HG02870 (cell line): ENCODE data around the gene GPRIN2.
"Not testable (repeated sequence)": the region's sequence is repeated elsewhere in the genome, so short reads cannot be mapped to it uniquely, and the experiment has no call there.

Source experiments
- ATAC-seq: cut with Tn5 transposase; IDR thresholded peaks from one replicate; pipeline ENCODE4 v1.9.1; 2021; ENCODE audit warnings: mild to moderate bottlenecking, moderate library complexity; ENCODE audit not compliant: unreplicated experiment

GPRIN2 gene

DNA sequence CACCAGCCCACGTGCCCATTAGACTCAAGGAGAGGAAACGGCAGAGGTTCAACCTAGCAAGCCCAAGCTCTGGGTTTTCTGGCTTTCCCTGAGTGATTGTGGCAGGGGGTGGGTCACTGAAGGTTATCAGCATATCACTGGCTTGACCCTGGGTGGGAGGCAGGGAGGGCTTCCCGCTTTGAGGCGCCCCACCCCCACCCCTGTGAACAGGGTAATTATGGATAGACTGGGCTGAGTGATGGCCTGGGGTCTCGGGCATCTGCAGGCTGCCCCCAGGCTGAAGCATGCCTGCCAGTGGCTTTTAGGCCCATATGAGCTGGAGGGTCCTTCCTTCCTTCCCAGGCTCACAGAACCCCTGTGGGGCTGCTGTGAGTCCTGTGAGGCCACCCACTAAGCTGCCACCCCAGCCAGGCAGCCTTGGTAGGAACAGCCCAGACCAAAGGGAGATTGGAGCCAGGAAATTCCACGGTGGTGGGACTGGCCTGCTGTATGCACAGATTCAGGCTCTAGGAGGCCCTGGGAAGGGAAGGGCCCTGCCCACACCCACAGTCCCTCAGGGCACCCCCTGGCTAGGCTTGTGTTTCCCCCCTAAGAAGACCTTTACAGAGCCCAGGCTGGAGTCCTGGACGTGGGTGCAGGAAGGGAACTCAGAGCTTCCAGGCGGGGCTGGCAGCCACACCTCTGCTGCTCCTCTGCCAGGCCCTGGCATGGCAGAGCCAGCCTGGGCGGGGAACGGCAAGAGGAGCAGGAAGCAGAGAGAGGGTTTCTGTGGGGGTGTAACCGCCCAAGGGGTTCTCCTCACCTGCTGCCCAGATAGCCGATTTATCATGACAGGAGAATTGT, 33.1 kb downstream of the GPRIN2 start:
- ATAC-seq = no peak

- no peak for ATAC-seq
Observed at GRCh38 chr10:46522295-46523118, 34.0 kb downstream of the GPRIN2 start.

DNA sequence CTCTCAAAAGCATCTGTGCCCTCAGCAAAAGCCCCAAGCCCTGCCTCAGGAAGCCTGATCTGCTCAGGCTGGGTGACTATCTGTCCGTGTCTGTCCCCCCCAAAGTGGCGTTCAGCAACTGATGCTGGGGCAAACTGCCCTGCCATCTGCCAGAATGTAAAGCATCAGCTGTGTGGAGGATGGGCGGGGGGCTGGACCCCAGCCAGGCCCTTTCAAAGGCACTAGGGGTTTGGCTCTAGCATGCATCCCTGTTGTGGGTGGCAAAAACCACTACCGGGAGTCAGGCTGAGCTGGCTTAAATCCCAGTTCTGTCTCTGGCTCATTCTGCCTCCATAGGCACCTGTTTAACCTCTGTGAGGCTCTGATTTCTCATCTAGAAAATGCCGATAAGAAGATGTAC, 35.5 kb downstream of the GPRIN2 start:
- no peak for ATAC-seq

DNA sequence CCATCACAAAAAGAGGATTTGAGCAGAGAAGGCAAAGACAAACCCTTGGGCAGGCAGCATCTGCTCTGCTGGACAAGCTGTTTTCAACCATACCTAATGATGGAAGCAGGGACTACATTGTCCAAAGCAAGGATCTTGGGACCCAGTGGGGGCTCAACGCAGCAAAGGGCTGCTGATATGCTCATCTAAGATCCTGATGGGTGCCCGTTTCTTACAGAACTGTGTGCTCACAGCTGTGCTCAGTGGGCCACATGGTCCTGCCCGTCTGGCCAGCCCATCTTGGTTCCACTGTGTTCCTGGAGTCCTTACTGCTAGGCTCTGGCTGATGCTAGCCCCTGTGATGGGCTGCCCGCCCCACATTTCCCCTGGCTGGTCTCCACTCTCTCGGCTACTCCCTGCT, 36.1 kb downstream of the GPRIN2 start:
- no peak for ATAC-seq

DNA sequence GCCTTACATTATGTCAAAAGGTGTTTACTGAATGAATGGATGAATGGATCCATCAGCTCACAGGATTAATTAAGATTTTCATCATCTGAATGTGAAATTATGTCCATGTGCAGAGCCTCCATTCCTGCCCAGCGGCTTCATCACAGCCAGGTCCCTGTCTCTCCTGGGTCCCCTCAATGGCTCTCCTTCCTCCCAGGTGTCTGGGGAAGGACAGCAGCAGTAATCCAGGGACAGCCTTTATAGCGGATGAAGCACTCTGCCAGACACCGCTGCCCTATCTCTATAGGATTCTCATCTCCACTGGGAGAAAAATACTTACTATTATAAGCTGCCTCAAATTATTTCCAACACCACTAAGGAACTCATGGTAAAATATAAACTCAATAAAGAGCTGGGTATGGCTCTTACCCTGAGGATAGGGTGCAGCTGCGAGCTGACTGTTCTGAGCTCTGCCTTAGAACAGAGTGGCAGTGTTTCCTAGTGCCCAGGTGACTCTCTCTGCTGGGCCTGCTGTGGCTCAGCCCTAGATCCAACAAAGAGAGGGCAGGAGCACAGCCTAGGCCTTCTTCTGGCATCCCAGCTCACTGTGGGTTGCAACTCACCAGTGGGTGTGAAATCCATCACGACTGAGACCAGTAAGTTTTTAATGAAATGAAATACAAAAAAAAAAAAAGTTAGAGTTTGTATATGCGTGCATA, 38.3 kb downstream of the GPRIN2 start:
- ATAC-seq = no peak

DNA sequence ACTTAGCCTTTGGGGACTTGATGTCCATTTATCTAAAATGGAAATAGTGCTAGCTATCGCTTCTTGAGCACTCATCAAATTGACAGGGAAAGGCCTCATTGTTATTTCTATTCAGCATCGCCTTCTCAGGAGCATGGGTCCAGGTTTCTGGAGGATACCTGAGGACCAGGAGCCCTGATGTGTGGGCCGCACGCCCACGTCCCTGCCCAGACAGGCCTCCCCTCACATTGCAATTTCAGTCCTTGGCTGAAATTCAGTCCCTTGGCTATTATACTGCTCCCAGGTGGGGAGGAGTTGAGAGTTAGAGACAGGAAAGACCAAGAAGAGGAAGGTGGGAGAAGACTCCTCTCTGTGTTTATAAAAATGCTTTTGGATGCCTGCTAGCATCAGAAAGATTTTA, 38.9 kb downstream of the GPRIN2 start:
- ATAC-seq = no peak

GRCh38 chr10:46516660-46517416, 39.6 kb downstream of the GPRIN2 start:
- ATAC-seq = no peak

DNA sequence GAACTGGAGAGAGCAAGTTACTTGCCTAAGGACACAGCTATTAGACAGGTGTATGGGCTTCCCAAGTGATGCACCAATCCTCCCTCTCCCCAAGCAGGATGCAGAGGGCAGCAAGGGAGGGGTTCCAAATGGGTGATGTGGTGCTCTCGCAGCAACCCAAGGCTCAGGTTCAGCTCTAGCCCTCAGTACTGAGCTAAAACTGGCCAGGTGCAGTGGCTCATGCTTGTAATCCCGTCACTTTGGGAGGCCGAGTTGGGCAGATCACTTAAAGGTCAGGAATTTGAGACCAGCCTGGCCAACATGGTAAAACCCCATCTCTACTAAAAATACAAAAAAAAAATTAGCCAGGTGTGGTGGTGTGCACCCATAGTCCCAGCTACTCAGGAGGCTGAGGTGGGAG, 40.7 kb downstream of the GPRIN2 start:
- no peak for ATAC-seq

GRCh38 chr10:46515366-46515765, 41.1 kb downstream of the GPRIN2 start:
- no peak for ATAC-seq

- no peak for ATAC-seq
Observed at GRCh38 chr10:46514899-46515298, 41.6 kb downstream of the GPRIN2 start.

DNA sequence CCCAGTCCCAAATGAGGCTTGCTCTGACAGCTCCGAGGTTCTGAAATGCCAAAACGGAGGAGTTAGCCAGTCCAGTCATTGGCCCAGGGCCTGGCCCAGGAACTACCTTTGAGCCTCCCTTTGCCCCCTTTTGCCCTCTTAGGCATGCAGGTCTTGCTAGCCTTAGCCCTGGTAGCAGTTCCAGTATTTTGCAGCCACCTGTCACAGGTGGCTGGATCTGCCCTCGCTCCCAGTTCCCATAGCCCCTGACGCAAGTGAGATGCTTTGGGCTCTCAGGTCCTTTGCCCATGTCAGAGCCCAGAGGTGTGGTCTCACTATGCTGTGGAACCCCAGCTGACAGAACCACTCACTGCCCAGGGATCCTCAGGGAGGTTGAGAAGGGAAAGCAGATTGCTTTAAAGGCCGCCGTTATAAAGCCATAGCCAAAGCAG, 42.0 kb downstream of the GPRIN2 start:
- ATAC-seq = no peak

- not testable (repeated sequence) for ATAC-seq
Observed at GRCh38 chr10:46513333-46513732, 43.1 kb downstream of the GPRIN2 start.

DNA sequence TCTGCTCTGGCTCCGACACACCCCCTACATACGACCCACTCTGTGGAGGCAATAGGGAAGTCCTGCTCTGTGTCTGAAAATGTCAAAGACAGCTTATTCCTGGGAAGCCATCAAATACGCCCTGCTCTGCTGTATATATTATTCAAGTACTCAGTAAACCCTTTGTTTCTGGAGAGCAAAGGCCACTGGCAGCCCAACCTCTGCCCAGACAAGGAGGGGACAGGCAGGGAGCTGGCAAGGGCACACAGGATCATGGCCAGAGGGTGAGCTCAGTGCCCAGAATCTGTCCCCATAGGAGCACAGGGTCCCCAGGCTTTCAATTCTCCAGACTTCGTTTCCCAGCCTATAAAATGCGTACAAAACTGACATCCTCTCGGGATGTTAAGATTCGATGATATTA, 43.7 kb downstream of the GPRIN2 start:
- not testable (repeated sequence) for ATAC-seq

- not testable (repeated sequence) for ATAC-seq
Observed at GRCh38 chr10:46512002-46512401, 44.5 kb downstream of the GPRIN2 start.
